ENCODE data around the gene NUP214.

NUP214 gene

DNA sequence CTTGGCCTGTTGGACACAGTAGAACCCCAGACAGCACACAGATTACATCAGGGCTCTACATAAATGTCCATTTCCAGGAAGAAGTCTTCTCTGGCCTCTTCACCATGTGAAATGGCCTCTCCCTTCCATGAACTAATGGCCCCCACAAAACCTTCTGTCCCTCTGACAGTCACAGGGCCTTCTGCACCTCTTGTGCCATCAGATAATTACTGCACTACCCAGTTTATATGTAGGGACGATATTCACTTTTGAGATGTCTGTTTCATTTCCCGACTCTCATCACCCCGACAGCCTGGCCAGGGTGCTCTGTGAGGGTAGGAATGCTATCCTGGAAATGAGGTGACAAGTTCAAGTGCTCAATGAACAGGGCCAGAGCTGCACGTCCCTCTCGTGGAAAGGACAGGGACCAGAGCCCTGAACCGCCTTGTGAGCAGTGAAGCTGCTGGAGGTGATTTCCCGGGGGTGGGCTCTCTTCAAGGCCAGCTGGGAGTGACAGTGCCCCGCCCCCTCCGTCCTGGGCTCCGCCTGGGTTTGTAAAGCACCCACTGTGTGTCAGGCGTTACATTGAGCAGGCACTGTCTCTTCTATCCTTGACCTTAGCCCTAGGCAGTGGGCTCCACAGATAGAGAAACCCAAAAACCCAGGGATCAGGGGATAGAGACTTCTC is 153.9 kb downstream of the NUP214 start:
- no peak for DNase-seq

GRCh38 chr9:131279863-131280570 is 154.6 kb downstream of the NUP214 start:
- DNase-seq, result no peak

DNA sequence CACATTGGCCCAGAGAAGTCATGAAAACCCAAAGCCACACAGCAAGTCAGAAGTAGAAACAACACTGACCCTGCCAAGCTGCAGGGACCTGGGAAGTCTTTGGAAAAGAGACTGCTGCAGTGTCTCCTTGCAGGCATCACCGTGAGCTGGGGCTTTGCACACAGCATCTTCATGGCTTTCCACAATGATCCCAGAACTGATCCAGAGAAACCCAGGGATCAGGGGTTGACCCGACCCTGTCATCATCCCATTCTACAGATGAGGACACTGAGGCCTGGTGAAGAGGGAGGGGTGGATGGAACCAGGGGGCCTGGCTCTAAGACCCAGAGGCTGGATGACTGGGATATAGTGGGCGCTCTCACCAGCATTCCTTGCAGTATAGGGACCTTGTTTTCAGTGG is 155.3 kb downstream of the NUP214 start:
- no peak for DNase-seq

DNA sequence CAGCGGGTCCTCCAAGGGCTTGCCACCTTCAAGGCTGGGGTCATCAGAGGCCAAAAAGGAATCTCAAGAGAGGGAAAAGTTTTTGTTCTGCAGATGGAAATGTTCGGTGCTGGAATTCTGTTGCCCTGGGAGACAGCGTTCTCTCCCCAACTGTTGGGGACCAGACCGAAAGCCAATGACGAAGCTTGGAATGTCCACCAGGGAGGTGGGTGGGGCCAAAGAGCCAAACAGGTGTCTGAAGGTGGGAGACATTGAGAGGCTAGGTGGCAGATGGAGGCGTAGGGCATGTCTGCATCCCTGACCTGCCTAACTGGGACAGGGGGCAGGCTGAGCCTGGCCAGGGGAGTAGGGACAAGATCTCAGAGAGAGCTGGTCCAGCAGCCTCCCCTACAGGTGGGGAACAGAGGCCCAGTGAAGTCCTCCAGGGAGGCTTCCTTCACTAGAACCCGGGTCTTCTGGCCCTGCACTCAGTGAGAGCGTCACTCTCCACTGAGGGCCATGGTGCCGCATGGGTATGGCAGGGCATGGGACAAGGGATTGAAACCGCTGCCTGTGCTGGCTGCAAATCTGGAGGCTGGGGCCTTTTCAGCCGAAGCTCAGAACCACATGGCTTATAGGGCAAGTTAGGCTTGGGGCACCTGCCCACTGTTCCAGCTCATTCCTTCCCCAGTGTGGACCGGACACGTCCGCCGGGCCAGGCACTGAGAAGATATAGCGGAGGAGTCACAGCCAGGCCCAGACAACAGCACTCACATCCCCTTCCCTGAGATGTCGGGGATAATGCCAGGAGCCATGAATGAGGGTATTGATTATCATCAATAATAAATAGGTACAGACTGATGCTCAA is 156.0 kb downstream of the NUP214 start:
- DNase-seq, result no peak

DNA sequence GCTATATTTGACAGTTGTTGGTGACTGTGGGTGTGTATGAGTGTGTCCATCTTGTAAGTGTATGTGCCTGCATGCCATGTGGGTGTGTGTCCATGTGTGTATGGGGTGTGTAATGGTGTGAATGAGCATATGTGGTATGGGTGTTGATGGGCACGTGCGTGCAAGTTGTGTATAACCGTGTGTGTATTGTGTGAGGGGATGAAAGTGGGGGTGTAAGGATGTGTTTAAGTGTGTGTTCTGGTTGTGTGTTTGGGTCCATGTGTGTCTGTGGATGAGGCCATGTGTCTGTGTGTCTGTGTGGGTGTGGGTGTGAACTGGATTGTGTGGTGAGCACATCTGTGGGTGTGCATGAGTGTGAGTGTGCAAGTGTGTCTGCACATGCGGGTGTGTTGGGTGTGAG is 156.8 kb downstream of the NUP214 start:
- DNase-seq, result no peak

DNA sequence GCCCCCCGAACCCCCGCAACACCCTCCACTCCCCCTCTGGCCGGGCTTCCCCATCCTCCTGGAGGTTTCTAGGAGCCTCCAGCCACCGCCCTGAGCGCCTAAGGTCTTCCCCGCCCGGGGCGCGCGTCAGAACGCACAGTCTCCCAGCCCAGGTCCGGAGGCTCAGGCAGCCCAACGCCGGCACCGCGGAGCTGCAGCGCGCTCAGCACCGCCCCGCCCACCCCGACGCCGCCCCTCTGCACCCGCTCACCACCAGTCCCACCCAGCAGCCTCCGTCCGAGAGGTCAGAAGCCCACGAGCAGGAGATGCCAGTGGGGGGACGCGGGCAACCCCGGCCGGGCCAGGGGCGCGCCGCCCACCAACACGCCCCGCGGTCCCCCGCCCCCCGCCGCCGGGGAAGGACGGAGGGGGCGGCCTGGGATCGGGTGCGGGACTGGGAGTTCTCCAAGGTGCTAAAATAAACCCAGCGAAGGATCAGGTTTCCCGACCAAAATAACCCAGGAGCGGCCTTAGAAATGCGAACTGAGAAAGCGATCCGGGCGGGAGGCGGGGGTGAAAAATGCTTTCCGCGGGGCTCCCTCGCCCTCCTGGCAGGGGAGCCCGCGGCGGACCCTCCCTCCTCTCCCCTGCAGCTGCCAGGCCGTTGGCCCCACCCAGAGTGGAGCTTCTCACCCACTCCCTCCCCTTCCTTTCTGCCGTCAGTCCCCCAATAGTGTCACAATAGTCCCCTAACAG is 157.5 kb downstream of the NUP214 start:
- no peak for DNase-seq
